Measurements from ENCODE around the gene ATXN7L1. TPM values are rescaled to one million over a fixed set of nuclear protein-coding genes. Genes with fewer than 3 reads are reported as not detected.
"Not testable (repeated sequence)": the region's sequence is repeated elsewhere in the genome, so short reads cannot be mapped to it uniquely, and the experiment has no call there.

ATXN7L1 gene
- total RNA-seq, 1 experiment from 2014 or later: 6.2 TPM

DNA sequence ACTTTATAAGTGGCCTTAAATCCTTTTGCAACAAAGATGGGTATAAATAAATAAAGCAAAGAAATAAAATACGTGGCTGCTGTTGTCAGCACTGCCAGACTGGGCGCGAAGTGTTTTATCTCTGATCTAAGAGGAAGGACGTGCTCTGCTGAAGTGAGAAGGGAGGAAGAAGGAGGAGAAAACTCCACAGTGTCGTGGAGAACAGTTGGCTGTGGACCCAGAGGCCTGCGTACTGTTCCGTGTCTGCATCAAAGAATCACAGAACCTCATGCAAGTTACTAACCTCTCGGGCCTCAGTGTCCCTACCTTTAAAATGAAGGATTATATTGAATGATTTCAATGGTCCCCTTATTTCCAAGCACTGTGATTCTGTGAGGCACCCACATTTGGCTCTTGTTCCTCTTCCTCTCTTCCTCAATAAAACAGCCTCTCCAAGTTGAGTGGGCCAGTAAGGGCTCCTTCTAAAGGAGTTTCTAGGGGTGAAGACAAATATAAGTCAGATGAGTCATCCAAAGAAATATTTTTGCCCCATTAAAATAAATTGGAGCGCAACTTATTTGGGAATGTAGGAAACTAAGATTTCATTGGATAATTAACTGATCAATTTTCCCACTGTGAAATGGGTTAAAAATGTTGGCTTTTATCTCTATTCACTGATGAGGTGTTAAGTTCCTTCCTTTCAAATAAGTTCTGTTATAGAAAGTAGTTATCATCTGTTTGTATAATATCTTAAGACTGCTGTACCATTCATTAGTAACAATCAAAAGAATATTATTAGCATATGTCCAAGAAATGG, 168.2 kb downstream of the ATXN7L1 start:
- H3K4me3 ChIP-seq: no peak overlapping the region
- H3K27ac ChIP-seq: no peak overlapping the region
- peaks cover 20% of the 10 kb centered on the region for H3K9me3 ChIP-seq (replicated peaks)
- no peaks in the 10 kb centered on the region for H3K36me3 ChIP-seq
- no peaks in the 10 kb centered on the region for H3K4me1 ChIP-seq
- DNase-seq: no peak
- H3K27me3 ChIP-seq: no peaks in the 10 kb centered on the region

DNA sequence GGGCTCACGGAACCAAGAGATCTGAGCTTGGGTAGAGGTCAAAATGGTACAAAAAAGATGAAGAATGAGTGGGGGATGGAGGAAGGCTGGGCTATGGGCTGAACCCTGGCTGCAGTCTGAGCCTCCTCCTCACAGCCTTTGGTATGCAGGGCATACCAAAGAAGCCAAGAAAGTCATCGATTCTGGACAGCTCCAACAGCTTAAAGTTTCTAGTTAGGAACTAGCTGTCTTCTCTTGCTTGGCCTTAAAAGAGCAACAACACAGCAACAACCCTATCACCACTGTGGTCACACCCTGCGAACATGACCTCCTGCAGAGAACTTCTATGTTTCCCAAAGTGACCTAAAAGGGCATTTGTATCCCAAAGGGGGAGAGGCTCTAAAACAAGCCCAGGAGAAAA, 169.0 kb downstream of the ATXN7L1 start:
- H3K4me1 ChIP-seq: no peaks in the 10 kb centered on the region
- H3K27me3 ChIP-seq: no peaks in the 10 kb centered on the region
- no peak for DNase-seq
- H3K4me3 ChIP-seq: no peak overlapping the region
- H3K27ac ChIP-seq: no peak overlapping the region
- no peaks in the 10 kb centered on the region for H3K36me3 ChIP-seq
- H3K9me3 ChIP-seq (replicated peaks): peaks cover 15% of the 10 kb centered on the region

GRCh38 chr7:105705427-105705826, 171.0 kb downstream of the ATXN7L1 start:
- H3K27ac ChIP-seq: no peak overlapping the region
- H3K4me3 ChIP-seq: no peak overlapping the region
- no peaks in the 10 kb centered on the region for H3K4me1 ChIP-seq
- no peaks in the 10 kb centered on the region for H3K27me3 ChIP-seq
- DNase-seq: no peak
- H3K36me3 ChIP-seq: no peaks in the 10 kb centered on the region
- peaks cover under 1% of the 10 kb centered on the region; the same call in 1 of the 2 replicates for H3K9me3 ChIP-seq (replicated peaks)

- Histone ChIP-seq H3K4me3 (no peak overlapping the region), H3K9me3 (replicated peaks) (no peaks in the 10 kb centered on the region), H3K27me3 (no peaks in the 10 kb centered on the region), H3K36me3 (no peaks in the 10 kb centered on the region), H3K27ac (no peak overlapping the region), H3K4me1 (no peaks in the 10 kb centered on the region)
- DNase-seq: no peak
Observed at GRCh38 chr7:105703207-105703930, 173.0 kb downstream of the ATXN7L1 start.

DNA sequence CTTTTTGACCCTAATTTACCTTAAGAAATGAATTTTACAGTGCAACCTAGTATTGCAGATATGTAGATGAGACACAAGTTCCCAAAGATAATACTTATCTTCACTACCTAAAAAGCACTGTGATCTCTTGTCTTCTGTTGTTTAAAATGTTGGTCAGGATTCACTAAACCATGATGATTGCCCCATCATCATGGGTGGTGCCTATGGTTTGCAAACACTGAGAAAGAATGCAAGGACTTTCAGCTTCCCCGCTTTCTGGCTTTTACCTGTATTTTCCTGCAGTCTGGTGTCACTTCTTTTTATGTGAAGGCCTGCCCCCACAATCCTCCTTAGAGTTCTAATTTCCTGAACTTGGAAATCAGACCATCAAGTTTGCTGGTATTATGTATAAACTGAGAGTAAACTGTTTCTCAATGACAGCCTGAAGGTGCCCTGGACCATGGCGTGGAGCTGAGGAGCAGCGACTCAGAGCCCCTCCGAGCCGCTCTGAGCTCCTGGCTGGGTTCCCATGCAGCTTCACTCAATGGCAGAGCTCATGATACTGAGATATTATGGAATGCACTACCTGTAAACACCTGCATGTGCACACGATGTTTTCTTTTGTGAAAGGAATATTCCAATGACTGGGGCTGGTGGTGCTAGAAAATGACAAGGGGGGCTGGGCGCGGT, 176.7 kb downstream of the ATXN7L1 start:
- no peaks in the 10 kb centered on the region for H3K4me1 ChIP-seq
- no peak overlapping the region for H3K4me3 ChIP-seq
- H3K27me3 ChIP-seq: no peaks in the 10 kb centered on the region
- no peak for DNase-seq
- H3K36me3 ChIP-seq: no peaks in the 10 kb centered on the region
- H3K27ac ChIP-seq: no peak overlapping the region
- no peaks in the 10 kb centered on the region for H3K9me3 ChIP-seq (replicated peaks)

DNA sequence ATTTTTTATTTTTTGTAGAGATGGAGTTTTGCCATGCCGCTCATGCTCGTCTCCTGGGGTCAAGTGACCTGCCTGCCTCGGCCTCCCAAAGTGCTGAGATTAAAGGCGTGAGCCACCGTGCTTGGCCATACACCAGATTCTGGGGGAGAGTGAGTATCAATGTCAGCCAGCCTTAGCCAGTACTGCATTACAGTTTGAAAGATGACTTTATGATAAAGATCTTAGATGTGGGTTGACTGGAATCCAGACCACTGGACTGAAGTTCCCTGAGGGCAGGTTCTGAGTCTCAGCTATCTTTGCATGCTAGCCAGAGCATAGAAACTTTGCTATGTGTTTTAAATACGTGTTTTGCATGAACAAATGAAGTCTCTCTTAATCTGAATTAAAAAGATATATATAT, 177.9 kb downstream of the ATXN7L1 start:
- Histone ChIP-seq H3K27ac (no peak overlapping the region), H3K9me3 (replicated peaks) (no peaks in the 10 kb centered on the region), H3K36me3 (no peaks in the 10 kb centered on the region), H3K4me1 (no peaks in the 10 kb centered on the region), H3K4me3 (no peak overlapping the region), H3K27me3 (no peaks in the 10 kb centered on the region)
- DNase-seq: no peak

DNA sequence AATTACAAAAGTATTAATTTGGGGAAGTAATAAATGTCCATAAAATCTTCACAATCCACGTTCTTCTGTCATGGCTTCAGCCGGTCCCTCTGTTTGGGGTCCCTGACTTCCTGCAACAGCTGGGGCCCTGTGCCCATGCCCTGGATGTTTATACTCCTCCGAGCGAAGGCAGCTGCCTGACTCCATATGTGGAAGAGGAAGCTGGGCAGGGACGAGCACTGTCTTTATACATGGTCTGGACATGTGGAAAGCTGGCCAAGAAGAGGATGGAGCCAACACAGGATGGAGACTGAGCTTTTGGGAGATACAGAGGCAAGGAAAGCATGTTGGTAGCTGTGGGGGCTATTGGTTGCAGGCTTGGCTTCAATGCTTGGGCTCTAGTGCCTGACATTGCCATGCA, 178.6 kb downstream of the ATXN7L1 start:
- Histone ChIP-seq H3K36me3 (no peaks in the 10 kb centered on the region), H3K4me3 (no peak overlapping the region), H3K4me1 (no peaks in the 10 kb centered on the region), H3K27ac (no peak overlapping the region), H3K9me3 (replicated peaks) (no peaks in the 10 kb centered on the region), H3K27me3 (no peaks in the 10 kb centered on the region)
- no peak for DNase-seq

DNA sequence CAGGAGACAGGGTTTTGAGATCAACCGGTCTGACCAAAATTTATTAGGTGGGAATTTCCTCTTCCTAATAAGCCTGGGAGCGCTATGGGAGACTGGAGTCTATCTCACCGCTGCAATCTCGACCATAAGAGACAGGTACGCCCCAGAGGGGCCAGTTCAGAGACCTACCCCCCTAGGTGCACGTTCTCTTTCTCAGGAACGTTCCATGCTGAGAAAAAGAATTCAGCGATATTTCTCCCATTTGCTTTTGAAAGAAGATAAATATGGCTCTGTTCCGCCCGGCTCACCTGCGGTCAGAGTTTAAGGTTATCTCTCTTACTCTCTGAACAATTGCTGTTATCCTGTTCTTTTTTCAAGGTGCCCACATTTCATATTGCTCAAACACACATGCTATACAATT, 179.2 kb downstream of the ATXN7L1 start:
- H3K4me3 ChIP-seq; H3K36me3 ChIP-seq; H3K27ac ChIP-seq; H3K27me3 ChIP-seq; DNase-seq; H3K4me1 ChIP-seq; H3K9me3 ChIP-seq (replicated peaks): not testable (repeated sequence)

GRCh38 chr7:105693576-105693975, 182.8 kb downstream of the ATXN7L1 start:
- no peaks in the 10 kb centered on the region for H3K9me3 ChIP-seq (replicated peaks)
- H3K36me3 ChIP-seq: no peaks in the 10 kb centered on the region
- no peak overlapping the region for H3K27ac ChIP-seq
- no peaks in the 10 kb centered on the region for H3K27me3 ChIP-seq
- no peak for DNase-seq
- no peak overlapping the region for H3K4me3 ChIP-seq
- H3K4me1 ChIP-seq: peaks cover 5% of the 10 kb centered on the region; the same call in 1 of the 2 replicates

- DNase-seq: peak; percentile 63 to 78
- Histone ChIP-seq H3K9me3 (replicated peaks) (no peaks in the 10 kb centered on the region), H3K36me3 (no peaks in the 10 kb centered on the region), H3K27me3 (no peaks in the 10 kb centered on the region), H3K4me1 (peaks cover 5% of the 10 kb centered on the region; the same call in 1 of the 2 replicates), H3K27ac (no peak overlapping the region), H3K4me3 (peak overlapping the region; percentile 60)
Observed at GRCh38 chr7:105691680-105692564, 184.5 kb downstream of the ATXN7L1 start.

DNA sequence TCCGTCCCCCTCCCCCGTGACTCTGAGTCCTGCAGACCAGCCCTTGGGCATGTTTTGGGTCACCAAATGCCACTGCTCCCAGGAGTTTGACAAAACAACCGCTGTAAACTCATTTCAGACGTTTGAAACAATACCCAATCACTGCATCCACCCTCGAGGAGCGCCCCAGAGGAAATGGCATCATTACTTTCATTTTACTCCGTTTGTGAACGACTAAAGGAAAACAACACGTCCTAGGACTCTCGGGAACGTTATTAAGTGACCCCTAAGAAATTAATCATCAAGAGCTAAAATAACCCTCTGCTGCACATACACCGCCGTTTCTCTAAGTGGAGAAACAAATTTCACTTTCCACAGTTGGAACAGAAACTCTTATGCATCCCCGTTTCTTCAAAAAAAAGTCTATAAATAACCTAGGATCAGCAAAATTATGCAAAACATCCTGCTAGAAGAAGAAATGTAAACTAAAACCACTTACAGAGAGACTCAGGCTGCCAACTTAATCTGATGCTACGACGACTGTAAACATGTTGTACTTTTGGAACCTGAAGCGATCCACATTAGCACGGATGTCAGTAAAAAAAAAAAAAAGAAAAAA, 185.2 kb downstream of the ATXN7L1 start:
- Histone ChIP-seq H3K27me3 (no peaks in the 10 kb centered on the region), H3K9me3 (replicated peaks) (no peaks in the 10 kb centered on the region), H3K4me3 (peak overlapping the region; percentile 60), H3K36me3 (no peaks in the 10 kb centered on the region), H3K27ac (no peak overlapping the region), H3K4me1 (peaks cover 5% of the 10 kb centered on the region; the same call in 1 of the 2 replicates)
- DNase-seq: peak in 1 of 2 experiments; percentile 20

DNA sequence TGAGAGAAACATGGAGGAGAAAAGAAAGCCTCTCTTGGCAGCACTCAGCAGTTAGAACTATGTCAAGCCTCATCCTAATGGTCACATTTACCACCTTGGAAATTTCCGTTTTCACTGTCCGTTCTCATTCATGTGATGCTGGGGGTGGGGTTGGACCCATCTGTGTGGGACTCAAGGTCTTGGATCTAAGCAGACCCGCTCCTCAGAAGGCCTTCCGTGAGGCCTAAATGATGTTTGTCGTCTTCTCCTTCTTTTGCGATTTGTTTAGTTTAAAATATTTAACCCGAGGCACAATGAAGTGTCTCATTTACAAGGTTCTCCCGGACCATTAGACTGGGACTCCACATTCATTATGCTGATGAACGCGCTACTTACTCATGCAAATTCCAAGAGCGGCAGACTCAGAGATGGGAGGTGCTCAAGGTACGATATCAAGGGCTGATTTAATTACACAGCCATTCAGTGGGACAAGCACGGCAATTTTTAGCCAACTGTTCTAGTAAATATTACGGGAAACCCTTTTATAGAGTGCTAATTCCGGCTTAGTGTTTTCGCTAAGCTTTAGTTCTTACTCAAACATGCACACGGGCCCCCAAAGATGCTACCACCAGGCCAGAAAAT, 186.0 kb downstream of the ATXN7L1 start:
- H3K27ac ChIP-seq: no peak overlapping the region
- no peaks in the 10 kb centered on the region for H3K36me3 ChIP-seq
- no peaks in the 10 kb centered on the region for H3K27me3 ChIP-seq
- H3K9me3 ChIP-seq (replicated peaks): no peaks in the 10 kb centered on the region
- H3K4me3 ChIP-seq: peak overlapping the region; percentile 60
- H3K4me1 ChIP-seq: peaks cover 5% of the 10 kb centered on the region; the same call in 1 of the 2 replicates
- DNase-seq: no peak

DNA sequence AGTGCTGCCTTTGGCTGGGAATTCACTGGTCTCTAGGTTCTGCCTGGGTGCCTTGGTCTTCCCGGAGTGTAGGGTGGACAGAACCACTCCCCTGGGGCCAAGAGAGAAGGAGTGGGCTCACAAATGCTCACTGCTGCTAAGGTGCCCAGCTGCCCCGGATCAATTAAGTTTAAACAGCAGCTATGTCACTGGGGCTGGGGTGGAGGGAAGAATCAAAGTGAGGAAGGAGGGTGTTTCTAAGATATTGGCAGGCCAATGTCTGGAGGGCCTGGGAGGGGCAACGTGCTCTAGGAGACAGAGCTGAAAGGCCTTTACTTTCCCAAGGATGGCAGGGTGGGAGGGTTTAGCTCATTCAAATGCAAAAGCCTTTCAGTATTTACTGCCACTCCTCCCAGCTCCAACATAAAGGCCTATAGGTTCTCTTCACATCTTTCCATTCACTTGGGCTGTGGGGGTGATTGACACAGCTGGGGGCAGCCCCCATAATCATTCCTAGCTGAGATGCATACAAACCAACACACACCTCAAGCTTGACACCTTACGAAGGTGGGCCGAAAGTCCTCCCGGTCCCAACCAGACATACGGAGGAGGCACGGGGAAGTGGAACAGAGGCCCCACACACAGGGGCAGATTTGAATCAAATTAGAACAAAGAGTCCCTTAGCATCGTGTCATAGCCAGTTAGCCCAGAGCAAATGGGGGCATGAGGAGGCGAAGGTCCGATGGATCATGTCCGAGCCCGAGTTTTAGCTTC, 187.2 kb downstream of the ATXN7L1 start:
- Histone ChIP-seq H3K9me3 (replicated peaks) (no peaks in the 10 kb centered on the region), H3K27ac (no peak overlapping the region), H3K36me3 (no peaks in the 10 kb centered on the region), H3K4me3 (no peak overlapping the region), H3K4me1 (peaks cover 5% of the 10 kb centered on the region; the same call in 1 of the 2 replicates), H3K27me3 (no peaks in the 10 kb centered on the region)
- DNase-seq: no peak

Measured in SJCRH30 (cell line).